NCI-H2029 (cell line): ENCODE measurements around the gene OR9G4.

Experiments used
- DNase-seq: peaks from one replicate; lab custom pipeline; 2025; lab: John Stamatoyannopoulos, UW

The OR9G4 gene

DNA sequence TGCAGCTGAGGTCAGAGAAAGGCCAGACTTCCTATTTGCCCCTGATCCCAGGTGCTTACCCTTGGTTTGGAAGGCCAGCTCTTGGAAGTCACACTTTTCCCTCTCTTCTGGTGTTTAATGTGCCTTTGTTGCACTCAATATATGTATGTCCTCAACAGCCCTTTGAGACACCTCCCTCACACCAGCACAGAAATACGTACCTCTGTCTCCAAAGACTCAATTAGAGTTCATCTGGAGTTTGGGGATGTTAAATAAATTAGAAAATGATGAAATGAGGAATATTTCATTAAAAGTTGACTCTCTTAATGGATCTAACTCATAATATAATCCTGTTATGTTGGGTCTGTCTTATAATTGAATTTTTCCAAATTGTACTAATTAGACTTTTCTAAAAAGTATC is at the start of gene OR9G4:
OR9G4 (minus strand) TSS at position 101 of the 400 bp plus-strand sequence. CDS start 4,931 bp downstream, outside the sequence.
- no peak for DNase-seq

DNA sequence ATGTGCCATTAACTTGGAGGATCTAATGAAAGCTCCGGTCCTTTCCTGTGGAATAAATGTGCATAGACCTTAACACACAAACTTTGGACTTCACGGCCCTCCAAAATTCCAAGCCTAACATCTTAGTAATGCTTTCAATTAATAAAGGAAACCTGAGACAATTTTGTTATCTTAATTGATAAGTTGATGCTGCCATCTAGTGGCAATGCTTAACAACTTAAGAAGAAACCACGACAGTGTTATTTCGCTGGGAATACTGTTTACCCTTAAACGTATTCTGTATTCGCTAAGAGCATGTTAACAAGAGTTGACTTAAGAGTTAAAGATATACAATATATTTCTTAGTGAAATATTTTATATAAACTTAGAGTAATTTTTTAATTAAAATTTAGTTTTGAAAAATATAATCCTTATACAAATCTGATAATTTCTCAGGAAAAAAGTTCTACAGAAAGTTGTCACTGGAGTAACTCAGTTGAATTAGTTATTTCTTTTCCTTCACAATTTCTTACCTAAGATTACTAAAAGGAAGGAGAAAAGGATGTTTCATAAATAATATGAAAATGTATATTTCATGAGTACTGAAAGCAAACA is 35.0 kb upstream of the OR9G4 start:
- DNase-seq: peak; percentile 56

DNA sequence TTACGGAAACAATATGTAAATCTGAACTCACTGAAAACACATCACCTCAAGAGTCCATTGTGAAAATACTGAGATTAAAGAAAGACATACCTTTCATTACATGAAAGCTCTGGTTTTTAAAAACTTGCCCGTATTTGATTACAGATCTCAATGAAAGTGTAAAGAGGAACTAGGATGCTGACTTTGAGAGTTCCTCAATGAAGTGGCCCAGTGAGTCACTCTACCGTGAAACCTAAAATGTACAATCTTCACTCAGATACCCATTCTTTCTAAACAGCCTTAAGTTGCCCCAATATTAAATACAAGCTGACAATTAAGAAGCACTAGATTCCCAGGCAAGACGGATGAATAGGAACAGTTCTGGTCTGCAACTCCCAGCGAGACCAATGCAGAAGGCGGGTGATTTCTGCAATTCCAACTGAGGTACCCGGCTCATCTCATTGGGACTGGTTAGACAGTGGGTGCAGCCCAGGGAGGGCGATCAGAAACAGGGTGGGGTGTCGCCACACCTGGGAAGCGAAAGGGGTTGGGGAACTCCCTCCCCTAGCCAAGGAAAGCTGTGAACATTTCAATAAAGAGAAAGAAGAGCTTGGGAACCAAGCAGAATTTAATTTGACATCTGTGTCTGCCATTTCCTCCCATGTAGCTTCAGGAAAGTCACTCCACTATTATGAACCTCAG is 33.8 kb upstream of the OR9G4 start:
- no peak for DNase-seq

DNA sequence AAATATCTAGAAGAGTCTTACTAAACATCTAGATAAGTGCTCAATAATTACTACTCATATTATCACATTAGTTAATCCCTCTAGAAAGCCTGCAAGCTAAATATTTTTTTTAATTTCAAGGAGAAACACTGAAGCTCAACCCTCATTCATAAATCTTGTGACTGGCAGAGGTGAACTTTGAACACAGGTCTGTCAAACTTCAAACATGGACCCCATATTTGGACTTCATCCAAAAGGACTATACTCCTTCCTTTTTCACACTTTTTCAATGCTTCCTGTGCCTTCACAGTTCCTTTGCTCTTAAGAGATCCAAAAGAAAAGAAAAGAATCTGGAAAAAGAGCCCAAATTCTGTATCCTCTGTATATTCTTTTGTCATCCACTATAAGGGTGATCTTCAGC is 28.3 kb upstream of the OR9G4 start:
- DNase-seq: no peak

DNA sequence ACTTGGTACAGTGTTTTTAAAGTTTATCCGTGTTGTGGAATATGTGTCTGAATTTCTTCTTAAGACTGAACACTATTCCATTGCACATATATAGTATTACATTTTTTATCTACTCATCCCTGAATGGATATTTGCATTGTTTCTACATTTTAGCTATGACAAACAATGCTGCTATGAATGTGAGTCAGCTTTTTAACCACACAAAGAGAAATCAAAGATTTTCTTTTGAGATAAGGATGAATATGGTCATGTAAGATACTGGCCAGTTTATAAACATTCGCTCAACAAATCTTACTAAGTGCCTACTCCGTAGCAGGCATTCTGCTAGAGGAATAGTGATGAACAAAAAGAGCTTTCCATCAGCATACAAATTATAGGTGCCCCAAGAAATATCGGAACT is 16.5 kb upstream of the OR9G4 start:
- no peak for DNase-seq

- DNase-seq: no peak
Measured at GRCh38 chr11:56751480-56751879, 3.0 kb upstream of the OR9G4 start.

DNA sequence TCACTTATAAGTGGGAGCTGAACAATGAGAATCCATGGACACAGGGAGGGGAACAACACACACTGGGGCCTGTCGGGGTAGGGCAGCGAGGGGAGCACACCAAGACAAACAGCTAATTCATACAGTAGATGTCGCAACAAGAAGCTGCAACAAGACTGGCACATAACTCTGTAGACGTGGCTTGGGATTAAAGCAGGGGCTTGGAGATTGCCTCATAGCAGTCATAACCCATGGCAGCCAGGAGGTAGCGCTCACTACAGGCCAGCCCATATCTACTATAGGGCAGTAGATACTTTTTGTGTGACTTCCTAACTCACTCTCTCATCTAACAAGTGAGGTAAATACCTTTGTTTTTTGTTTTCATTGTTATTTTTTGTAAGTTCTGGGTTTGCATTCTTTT is 1.7 kb upstream of the OR9G4 start:
- DNase-seq: no peak

DNA sequence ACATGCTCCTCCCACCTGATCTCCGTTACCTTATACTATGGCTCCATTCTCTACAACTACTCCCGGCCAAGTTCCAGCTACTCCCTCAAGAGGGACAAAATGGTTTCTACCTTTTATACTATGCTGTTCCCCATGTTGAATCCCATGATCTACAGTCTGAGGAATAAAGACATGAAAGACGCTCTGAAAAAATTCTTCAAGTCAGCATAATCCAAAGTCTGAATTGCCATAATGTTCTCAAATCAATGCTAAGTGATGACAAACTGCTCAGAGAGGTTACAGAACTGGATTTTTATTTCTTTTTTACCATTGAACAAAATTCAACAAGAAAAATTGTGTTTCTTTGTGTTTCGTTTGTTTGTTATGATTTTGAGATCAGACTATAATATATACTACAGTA is 7.6 kb downstream of the OR9G4 start:
- DNase-seq: no peak

GRCh38 chr11:56740107-56740506 is 8.4 kb downstream of the OR9G4 start:
- no peak for DNase-seq

DNA sequence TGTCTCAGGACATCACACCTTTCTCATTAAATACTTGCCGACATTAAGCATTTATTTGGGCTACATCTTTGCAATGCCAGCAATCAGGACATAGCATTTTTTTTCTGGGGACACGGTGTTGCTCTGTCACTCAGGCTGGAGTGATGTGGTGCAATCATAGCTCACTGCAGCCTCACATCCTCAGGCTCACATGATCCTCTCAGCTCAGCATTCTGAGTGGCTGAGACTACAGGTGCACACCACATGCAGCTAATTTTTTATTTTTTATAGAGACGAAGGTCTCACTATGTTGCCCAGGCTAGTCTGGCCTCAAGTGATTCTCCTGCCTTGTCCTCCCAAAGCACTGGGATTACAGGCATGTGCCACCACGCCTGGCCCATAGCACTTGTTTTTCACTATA is 28.0 kb downstream of the OR9G4 start:
- no peak for DNase-seq

DNA sequence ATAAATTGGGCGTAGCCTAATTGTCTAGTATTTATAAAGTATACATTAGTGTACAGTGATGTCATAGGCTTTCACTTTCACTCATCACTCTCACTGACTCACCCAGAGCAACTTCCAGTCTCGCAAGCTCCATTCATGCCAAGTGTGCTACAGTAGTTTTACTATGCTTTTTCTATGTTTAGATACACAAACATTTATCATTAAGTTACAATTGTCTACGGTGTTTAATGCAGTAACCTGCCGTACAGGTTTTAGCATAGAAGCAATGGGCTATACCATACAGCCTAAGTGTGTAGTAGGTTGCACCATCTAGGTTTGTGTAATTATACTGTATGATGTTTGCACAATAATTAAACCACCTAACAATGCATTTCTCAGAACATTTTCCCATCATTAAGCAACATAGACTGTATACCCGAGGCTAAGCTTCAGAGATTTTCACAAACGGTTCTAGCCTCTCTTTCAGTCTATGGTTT is 32.1 kb downstream of the OR9G4 start:
- DNase-seq: no peak

DNA sequence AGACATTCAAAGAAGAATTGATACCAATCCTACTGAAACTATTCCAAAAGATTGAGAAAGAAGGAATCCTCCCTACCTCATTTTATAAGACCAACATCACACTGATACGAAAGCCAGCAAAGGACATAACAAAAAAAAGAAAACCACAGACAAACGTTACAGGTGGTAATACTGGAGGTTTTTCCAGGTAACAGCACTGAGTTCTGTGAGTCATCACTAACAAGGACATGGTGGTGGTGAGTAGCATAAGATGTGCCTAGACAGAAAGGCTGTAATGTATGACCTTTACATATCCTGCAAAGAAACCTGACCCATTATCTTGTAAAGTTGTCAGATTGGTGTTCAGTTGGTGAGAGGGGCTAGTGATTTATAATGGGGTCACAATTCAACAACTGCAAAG is 34.3 kb downstream of the OR9G4 start:
- DNase-seq: no peak

DNA sequence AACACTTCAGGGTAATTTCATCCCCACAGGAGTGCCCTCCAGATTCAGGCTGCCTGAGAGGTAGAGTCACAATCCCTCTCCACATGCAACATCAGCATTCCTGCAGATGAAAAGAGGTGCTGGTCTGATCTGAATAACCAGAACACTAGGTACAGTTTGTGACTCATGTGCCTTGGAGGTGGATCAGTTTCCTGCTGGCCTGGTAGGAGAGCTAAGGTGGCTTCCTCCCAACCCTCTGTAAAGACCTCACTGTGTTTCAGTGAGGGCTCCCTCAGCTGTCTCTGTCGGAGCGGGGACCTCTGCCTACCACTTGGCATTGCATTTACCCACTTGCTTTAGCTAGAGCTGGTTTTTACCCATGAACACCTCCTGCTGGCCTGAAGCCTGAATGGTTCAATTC is 42.0 kb downstream of the OR9G4 start:
- DNase-seq: no peak

DNA sequence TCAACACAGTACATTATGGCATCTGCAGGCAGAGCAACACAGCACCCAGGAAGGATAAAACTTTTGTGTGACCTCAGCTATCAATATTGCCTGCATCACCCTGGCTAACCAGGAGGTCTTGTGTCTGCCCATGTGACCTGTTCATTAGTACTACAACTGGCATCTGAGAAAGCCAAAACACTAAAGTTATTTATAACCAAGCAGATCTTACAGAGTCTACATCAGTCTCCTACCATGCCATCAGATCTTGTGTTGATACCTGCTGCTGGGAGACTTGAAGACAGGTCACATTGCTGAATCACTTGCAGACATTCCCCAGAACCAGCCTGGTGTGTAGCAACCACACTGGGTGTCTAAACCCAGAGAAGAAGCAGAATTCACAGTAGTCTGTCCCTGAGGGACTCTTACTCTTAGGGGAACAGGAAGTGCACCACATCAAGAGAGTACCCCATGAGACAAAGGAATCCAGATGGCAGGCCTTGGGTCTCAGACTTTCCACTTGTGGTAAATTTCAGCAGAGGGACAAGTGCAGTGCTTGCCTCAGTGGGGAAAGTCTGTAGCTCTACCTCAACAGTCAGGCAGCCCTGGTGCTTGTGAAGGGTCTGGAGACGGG is 42.6 kb downstream of the OR9G4 start:
- DNase-seq: no peak

DNA sequence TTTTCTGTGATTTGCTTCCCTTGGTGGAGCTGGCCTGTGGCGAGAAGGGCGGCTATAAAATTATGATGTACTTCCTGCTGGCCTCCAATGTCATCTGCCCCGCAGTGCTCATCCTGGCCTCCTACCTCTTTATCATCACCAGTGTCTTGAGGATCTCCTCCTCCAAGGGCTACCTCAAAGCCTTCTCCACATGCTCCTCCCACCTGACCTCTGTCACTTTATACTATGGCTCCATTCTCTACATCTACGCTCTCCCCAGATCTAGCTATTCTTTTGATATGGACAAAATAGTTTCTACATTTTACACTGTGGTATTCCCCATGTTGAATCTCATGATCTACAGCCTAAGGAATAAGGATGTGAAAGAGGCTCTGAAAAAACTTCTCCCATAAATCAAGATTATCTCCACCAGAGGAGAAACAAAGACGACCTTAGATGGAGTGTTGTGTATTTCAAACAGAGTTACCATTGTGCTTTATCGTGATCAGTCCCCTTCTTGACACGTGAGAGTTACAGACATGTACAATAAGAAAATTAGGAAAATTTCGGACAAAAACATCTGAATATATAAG is 47.5 kb downstream of the OR9G4 start:
- DNase-seq: no peak

DNA sequence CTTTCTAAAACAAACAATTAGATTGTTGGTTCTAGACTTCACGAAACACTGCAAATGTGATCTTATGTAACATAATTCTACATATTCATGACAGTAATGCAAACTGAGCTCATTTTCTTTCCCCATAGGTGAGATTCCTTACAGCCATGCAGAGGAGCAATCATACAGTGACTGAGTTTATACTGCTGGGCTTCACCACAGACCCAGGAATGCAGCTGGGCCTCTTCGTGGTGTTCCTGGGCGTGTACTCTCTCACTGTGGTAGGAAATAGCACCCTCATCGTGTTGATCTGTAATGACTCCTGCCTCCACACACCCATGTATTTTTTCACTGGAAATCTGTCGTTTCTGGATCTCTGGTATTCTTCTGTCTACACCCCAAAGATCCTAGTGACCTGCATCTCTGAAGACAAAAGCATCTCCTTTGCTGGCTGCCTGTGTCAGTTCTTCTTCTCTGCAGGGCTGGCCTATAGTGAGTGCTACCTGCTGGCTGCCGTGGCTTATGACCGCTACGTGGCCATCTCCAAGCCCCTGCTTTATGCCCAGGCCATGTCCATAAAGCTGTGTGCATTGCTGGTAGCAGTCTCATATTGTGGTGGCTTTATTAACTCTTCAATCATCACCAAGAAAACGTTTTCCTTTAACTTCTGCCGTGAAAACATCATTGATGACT is 48.1 kb downstream of the OR9G4 start:
- DNase-seq: no peak

DNA sequence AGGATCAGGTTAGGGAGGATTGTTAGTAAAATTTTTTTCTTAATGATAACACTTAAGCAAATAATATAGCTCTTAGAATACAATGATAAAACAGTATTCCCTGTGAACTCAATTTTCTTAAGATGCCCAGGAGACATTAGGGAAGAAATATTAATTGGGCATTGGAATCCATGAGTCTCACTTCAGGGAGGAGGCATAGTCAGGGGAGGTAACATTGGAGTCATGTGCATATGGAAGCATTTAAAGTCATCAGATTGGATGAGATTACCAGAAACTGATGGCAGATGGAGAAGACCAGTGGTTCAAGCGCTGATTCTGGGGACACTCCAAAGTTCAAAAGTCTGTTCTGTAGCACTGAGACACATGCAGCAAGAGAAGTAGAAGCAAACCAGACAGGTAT is 49.7 kb downstream of the OR9G4 start, which contains the start of gene OR9G1:
OR9G1 (plus strand) TSS at position 301 of the 400 bp plus-strand sequence. CDS start 1,293 bp downstream, outside the sequence.
- DNase-seq: no peak

GRCh38 chr11:56693428-56693827 is 55.1 kb downstream of the OR9G4 start:
- DNase-seq: no peak
